NCI-H774 (cell line): Measurements from ENCODE around the gene UTP15.

Experiments used
- DNase-seq: peaks from one replicate; lab custom pipeline; 2025; lab: John Stamatoyannopoulos, UW

Gene UTP15

GRCh38 chr5:73623901-73624404 lies 58.4 kb downstream of the UTP15 start:
- no peak for DNase-seq

GRCh38 chr5:73624888-73625287 lies 59.3 kb downstream of the UTP15 start:
- no peak for DNase-seq

GRCh38 chr5:73625372-73625943 lies 59.9 kb downstream of the UTP15 start:
- DNase-seq, result no peak

- DNase-seq, result peak; percentile 78
These were observed 60.6 kb downstream of the UTP15 start, which contains the start of gene ARHGEF28 for GRCh38 chr5:73625944-73626811. Gene ARHGEF28, plus strand, starts transcription at chr5:73626196. Its CDS starts 58,656 bp downstream, at chr5:73684852.

- DNase-seq, result no peak
These were observed 61.3 kb downstream of the UTP15 start for GRCh38 chr5:73626814-73627313.

- no peak for DNase-seq
These were observed 63.9 kb downstream of the UTP15 start for GRCh38 chr5:73629456-73629855.

- no peak for DNase-seq
These were observed 65.2 kb downstream of the UTP15 start for GRCh38 chr5:73630765-73631164.

- no peak for DNase-seq
These were observed 66.0 kb downstream of the UTP15 start for GRCh38 chr5:73631500-73631899.
